Activated CD4-positive, alpha-beta memory T cell treated with anti-CD3 and anti-CD28 coated beads for 36 hours (primary cell): ENCODE data around the gene TBL1X. TPM values are rescaled to one million over a fixed set of nuclear protein-coding genes. Genes with fewer than 3 reads are reported as not detected.
A peak's percentile ranks its signal among the peaks of the same experiment; 100 is the strongest.

ENCODE experiments used
- CTCF ChIA-PET: fragments of 350-600 bp; sonication (Branson Sonifier 250); formaldehyde crosslinking; loops from one replicate; lab custom pipeline; 2021; ENCODE audit warnings: antibody characterized with exemption, inconsistent platforms; lab: Charles Lee
- POLR2A ChIA-PET: fragments of 350-600 bp; sonication (Branson Sonifier 250); formaldehyde crosslinking; loops from one replicate; lab custom pipeline; 2021; ENCODE audit warnings: antibody characterized with exemption; lab: Charles Lee
- DNase-seq: peaks from one replicate; pipeline ENCODE4 v3.0.0-alpha.2; 2020
- H3K27ac Mint-ChIP-seq: one replicate; pipeline ENCODE4 v1.8.0; 2021; ENCODE audit warnings: mixed read lengths
- H3K27me3 Mint-ChIP-seq: one replicate; pipeline ENCODE4 v1.8.0; 2021; ENCODE audit warnings: mixed read lengths
- H3K36me3 Mint-ChIP-seq: one replicate; pipeline ENCODE4 v1.8.0; 2021; ENCODE audit warnings: mixed read lengths
- H3K4me1 Mint-ChIP-seq: one replicate; pipeline ENCODE4 v1.8.0; 2021; ENCODE audit warnings: low read depth, mixed read lengths
- H3K4me3 Mint-ChIP-seq: one replicate; pipeline ENCODE4 v1.8.0; 2021; ENCODE audit warnings: mild to moderate bottlenecking, mixed read lengths
- H3K9me3 Mint-ChIP-seq: one replicate; pipeline ENCODE4 v1.8.0; 2021; ENCODE audit warnings: mixed read lengths
- intact Hi-C: fragments of 100-400 bp; cut with micrococcal nuclease; formaldehyde crosslinking; loops from one replicate; pipeline ENCODE4 v1.15.1; 2023
- total RNA-seq, 2 experiments: library from RNA; stranded (reverse); gene quantifications; one replicate each; pipeline ENCODE4 v1.2.3, GENCODE V29; 2021

TBL1X gene
- total RNA-seq, 2 experiments from 2014 or later = 21.1 to 23.5 TPM

DNA sequence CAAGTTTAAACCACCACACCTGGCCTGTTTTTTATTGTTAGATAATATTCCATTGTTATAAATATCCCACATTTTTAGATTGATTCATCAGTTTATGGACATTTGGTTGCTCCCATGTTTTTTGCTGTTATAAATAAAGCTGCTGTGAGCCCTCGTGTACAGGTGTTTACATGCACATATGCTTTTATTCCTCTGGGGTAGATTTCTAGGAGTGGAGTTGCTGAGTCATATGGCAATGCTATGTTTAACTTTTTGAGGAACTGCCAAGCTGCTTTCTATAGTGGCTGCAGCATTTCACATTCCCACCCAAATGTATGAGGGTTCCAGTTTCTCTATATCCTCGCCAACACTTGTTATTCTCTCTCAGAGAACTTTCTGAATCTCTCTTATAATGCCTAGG, 90.5 kb downstream of the TBL1X start:
- no peak for DNase-seq
- no peaks in the 10 kb centered on the region for H3K36me3 Mint-ChIP-seq
- no peak overlapping the region for H3K4me3 Mint-ChIP-seq
- intact Hi-C loops = no loop called here
- H3K27ac Mint-ChIP-seq = no peak overlapping the region
- no peaks in the 10 kb centered on the region for H3K9me3 Mint-ChIP-seq
- ChIA-PET CTCF (no interaction called here), POLR2A (no interaction called here)
- peaks cover 5% of the 10 kb centered on the region for H3K4me1 Mint-ChIP-seq
- H3K27me3 Mint-ChIP-seq = no peaks in the 10 kb centered on the region

DNA sequence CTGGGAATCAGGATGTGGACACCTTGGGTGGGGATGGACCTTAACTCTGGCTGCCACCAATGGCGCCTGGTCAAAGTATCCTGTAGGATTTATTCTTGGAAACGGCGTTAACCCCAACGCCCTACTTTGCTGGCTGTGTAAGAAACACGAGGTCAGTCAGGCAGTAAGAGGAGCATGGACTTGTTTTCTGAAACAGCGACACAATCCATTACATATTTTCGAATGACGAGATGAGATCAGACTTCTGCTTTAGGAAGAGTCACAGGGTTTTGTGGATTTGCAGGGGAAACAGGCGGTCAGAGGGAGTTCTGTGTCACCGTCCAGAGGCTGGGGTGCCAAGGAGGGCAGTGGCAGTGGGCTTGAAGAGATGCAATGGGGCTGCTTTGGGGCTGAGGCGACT, 92.2 kb downstream of the TBL1X start:
- CTCF ChIA-PET = no interaction called here
- no peak overlapping the region for H3K4me3 Mint-ChIP-seq
- H3K27ac Mint-ChIP-seq = no peak overlapping the region
- intact Hi-C loops = no loop called here
- no peak for DNase-seq
- POLR2A ChIA-PET = no interaction called here
- no peaks in the 10 kb centered on the region for H3K36me3 Mint-ChIP-seq
- no peaks in the 10 kb centered on the region for H3K9me3 Mint-ChIP-seq
- peaks cover 15% of the 10 kb centered on the region for H3K4me1 Mint-ChIP-seq
- no peaks in the 10 kb centered on the region for H3K27me3 Mint-ChIP-seq

DNA sequence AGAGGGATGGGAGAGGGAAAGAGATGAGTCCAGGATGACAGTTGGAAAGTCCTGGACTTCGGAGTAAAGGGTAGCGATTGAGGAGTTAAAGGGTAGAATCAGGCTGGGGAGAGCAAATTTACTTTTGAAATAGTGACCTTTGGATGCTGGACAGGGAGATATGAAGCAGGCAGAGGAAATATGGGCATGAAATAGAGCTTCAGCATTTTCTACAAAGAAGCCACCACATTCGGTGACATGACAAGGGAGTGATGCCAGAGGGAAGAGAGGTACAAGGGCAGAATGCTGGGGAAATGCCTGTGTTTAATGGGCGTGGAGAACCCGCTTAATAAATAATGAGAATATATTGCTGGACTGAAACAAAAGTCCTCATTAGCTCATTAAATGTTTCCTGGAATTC, 92.7 kb downstream of the TBL1X start:
- no peak overlapping the region for H3K4me3 Mint-ChIP-seq
- H3K9me3 Mint-ChIP-seq = no peaks in the 10 kb centered on the region
- POLR2A ChIA-PET = no interaction called here
- no peak overlapping the region for H3K27ac Mint-ChIP-seq
- no peaks in the 10 kb centered on the region for H3K27me3 Mint-ChIP-seq
- peaks cover 15% of the 10 kb centered on the region for H3K4me1 Mint-ChIP-seq
- CTCF ChIA-PET = no interaction called here
- H3K36me3 Mint-ChIP-seq = no peaks in the 10 kb centered on the region
- intact Hi-C loops = no loop called here
- no peak for DNase-seq

DNA sequence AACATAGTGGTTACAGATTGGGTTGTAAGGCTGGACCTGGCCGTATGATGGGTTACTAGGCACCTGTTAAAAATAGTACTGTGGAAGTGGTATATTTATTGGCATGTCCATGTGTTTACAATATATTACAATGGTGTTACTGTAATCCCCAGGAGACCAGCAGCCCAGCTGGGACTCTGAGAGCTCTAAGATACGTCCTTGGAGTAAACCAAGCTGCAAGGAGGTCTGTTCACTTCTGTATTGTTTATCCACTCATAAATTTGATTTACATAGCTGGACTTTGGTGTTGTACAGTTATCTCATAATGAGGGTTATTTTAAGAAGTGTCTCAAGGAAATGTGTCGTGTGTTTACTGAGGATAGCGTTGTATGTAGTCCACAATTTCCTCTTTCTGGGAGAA, 93.8 kb downstream of the TBL1X start:
- no peak overlapping the region for H3K4me3 Mint-ChIP-seq
- POLR2A ChIA-PET = no interaction called here
- H3K36me3 Mint-ChIP-seq = peaks cover 1% of the 10 kb centered on the region
- H3K9me3 Mint-ChIP-seq = no peaks in the 10 kb centered on the region
- CTCF ChIA-PET = no interaction called here
- H3K27me3 Mint-ChIP-seq = no peaks in the 10 kb centered on the region
- no peak overlapping the region for H3K27ac Mint-ChIP-seq
- no peak for DNase-seq
- peaks cover 15% of the 10 kb centered on the region for H3K4me1 Mint-ChIP-seq
- intact Hi-C loops = no loop called here

DNA sequence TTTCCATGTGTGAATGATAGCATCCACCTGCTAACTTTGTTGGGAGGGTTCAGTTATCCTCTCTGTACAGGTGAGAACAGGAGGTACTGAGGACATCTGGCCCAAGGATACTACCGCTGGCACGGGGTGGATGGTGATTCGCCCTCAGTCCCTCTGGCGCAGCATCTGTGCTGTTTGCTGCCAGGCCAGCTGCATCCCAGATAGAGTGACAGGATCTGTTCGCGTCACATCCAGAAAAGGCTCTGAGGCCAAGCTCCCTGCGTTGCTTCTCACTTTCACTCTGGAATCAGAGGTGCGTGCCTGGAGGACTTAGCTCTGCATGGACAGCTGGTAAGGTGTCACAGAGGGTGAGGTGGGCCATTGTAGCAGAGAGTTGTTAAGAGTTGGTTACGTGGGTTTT, 95.4 kb downstream of the TBL1X start:
- CTCF ChIA-PET = no interaction called here

DNA sequence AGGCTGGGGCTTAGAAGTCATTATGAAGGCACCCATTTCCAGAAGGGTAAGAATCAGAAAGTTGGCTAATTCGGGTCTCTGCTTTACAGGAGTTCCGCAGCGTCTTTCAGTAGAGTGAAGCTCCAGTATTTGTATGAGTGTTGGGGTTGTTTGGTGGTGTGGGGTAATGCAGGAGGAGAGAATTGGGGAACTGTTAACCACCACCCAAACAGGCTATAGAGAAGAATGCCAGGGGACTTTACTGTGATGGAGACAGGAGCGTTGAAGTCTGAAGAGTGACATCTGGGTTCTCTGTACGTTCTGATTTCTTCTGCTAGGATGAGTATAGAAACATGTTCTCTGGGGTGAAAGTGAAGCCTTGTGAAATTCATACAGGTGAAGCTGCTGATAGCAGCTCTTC, 96.3 kb downstream of the TBL1X start:
- H3K36me3 Mint-ChIP-seq = peaks cover 3% of the 10 kb centered on the region
- H3K4me1 Mint-ChIP-seq = peaks cover 18% of the 10 kb centered on the region
- intact Hi-C loops = no loop called here
- no peak overlapping the region for H3K4me3 Mint-ChIP-seq
- ChIA-PET CTCF (no interaction called here), POLR2A (no interaction called here)
- H3K9me3 Mint-ChIP-seq = no peaks in the 10 kb centered on the region
- DNase-seq = no peak
- H3K27me3 Mint-ChIP-seq = no peaks in the 10 kb centered on the region
- no peak overlapping the region for H3K27ac Mint-ChIP-seq

More for the DNA sequence above, 95.4 kb downstream of the TBL1X start:
- Mint-ChIP-seq H3K27me3 (no peaks in the 10 kb centered on the region), H3K4me3 (no peak overlapping the region), H3K36me3 (peaks cover 3% of the 10 kb centered on the region), H3K4me1 (peaks cover 15% of the 10 kb centered on the region), H3K27ac (no peak overlapping the region), H3K9me3 (no peaks in the 10 kb centered on the region)
- intact Hi-C loops = no loop called here
- POLR2A ChIA-PET = no interaction called here
- DNase-seq = no peak

DNA sequence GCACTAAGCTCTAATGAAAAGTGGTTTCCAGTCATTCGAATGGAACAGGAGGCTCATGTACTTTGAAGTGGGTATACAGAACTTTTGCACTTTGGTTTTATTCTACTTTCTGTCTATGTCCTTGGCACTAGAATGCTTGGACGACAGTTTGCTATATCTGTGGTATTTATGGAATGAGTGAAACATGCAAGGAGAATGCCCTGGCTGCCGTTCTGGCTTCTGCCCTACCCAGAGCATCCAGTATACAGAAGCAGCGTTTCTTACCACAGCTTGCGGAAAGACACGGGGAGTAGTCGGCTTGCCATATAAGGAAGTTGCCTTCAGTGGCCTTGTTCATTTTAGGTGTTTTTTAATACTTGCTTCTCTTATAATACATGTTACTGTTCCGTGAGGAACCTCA, 98.0 kb downstream of the TBL1X start:
- Mint-ChIP-seq H3K27me3 (no peaks in the 10 kb centered on the region), H3K27ac (no peak overlapping the region), H3K4me1 (peaks cover 25% of the 10 kb centered on the region), H3K9me3 (no peaks in the 10 kb centered on the region), H3K4me3 (no peak overlapping the region), H3K36me3 (peaks cover 3% of the 10 kb centered on the region)
- ChIA-PET POLR2A (no interaction called here), CTCF (no interaction called here)
- no peak for DNase-seq
- intact Hi-C loops = no loop called here

DNA sequence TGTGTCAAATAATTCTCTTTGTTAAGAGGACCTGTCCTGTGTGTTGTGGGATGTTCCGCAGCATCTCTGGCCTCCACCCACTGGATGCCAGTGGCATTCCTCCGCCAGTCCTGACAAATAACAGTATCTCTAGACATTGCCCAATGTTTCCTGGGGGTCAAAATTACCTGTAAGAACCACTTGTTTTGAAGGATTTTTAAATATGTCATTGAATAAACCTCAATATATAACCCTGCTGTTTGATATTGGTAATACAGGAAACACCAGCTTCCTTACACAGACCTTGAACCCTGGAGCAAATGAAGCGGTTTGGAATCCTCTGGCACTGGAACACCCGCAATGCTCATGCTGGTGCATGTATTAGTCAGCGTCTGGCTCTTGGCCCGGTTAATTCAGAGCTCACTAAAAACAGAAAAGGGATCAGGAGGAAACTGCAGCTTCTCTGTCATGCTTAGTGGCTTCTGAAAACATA, 101.3 kb downstream of the TBL1X start:
- DNase-seq = peak; percentile 35
- intact Hi-C loops = no loop called here
- Mint-ChIP-seq H3K4me1 (peaks cover 23% of the 10 kb centered on the region), H3K9me3 (no peaks in the 10 kb centered on the region), H3K27me3 (no peaks in the 10 kb centered on the region), H3K36me3 (peaks cover 3% of the 10 kb centered on the region), H3K4me3 (no peak overlapping the region), H3K27ac (no peak overlapping the region)
- ChIA-PET POLR2A (no interaction called here), CTCF (no interaction called here)

DNA sequence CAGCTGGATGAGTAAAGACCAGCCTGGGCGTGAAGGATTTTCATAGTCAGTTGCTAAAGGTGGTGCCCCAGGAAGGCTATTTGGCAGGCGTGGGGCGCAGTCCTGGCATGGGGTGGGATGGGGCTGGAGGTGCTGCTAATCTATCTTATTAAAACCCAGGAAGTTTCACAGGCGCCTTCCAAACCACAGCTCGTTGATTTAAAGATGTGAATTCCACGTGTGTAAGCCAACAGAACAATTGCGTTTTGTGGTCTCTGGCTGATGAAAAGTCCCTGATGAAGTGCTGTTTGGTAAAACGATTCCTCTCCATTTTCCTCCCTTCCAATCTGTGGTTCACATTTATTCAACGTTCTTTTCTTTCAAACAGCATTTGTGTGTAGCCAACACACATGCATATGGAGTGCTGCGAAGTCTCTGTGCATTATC, 105.0 kb downstream of the TBL1X start:
- H3K27ac Mint-ChIP-seq = no peak overlapping the region
- POLR2A ChIA-PET = no interaction called here
- intact Hi-C loops = no loop called here
- CTCF ChIA-PET = no interaction called here
- H3K36me3 Mint-ChIP-seq = no peaks in the 10 kb centered on the region
- H3K27me3 Mint-ChIP-seq = no peaks in the 10 kb centered on the region
- H3K4me1 Mint-ChIP-seq = peaks cover 31% of the 10 kb centered on the region
- no peak for DNase-seq
- H3K9me3 Mint-ChIP-seq = no peaks in the 10 kb centered on the region
- H3K4me3 Mint-ChIP-seq = no peak overlapping the region

DNA sequence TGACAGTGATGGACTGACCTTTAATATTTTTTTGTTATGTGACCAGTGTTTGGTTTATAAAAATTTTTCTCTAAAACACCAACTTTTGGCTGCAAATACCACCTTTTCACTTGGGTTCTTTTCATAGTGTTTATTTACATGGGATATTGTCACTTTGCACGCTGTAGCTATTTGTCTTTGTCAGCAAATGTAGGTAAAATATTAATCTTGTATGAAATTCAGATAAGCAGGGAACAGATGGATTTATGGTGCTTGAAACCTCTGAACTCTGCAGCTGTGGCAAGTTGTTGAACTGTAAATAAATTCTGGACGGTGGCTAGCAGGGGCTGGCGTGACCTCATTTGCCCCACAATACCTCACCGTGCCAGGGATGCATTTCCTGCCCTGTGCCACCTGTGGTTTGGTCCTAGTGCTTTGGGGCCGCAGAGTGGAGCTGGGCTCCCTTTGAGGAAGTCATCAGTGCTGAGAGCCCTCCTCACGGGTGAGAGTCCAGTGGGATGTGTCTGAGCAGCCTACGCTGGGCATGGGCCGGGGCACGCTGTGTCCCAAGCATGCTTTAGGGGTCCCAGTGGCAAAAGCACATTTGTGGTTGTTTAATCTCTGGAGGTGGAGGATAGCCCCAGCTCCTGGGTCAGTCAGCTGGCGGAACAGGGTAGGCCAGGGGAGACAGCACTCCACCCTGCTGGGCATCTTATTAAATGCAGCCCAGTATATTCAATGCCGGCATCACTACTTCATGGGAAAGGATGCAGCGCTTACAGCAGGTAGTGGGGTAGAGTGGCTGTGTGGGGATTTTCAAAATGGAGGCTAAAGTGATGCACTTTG, 108.6 kb downstream of the TBL1X start:
- Mint-ChIP-seq H3K27me3 (no peaks in the 10 kb centered on the region), H3K27ac (no peak overlapping the region), H3K4me3 (no peak overlapping the region), H3K9me3 (no peaks in the 10 kb centered on the region), H3K36me3 (no peaks in the 10 kb centered on the region), H3K4me1 (peaks cover 16% of the 10 kb centered on the region)
- intact Hi-C loops = no loop called here
- ChIA-PET POLR2A (no interaction called here), CTCF (no interaction called here)
- DNase-seq = no peak

DNA sequence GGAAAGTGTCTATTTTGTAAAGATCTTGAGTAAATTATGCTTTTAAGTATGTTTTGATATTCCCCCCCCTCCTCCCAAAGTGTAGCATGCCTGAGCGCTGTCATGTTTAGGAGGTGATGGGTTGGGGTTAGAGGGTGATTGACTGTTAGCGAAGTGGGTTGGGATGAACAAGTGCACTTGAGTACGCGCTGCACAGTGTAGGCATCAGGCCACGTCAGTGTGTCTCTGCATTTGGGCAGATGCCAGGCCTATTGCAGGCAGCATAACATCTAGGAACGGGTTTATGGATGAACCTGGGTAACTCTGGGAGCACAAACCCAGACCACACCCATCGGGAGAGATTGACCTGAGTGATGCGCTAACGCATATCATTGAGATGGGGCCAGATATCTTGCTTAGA, 111.2 kb downstream of the TBL1X start:
- Mint-ChIP-seq H3K27ac (no peak overlapping the region), H3K9me3 (no peaks in the 10 kb centered on the region), H3K36me3 (no peaks in the 10 kb centered on the region), H3K4me1 (peaks cover 17% of the 10 kb centered on the region), H3K4me3 (no peak overlapping the region), H3K27me3 (no peaks in the 10 kb centered on the region)
- no peak for DNase-seq
- ChIA-PET CTCF (no interaction called here), POLR2A (no interaction called here)
- intact Hi-C loops = no loop called here

DNA sequence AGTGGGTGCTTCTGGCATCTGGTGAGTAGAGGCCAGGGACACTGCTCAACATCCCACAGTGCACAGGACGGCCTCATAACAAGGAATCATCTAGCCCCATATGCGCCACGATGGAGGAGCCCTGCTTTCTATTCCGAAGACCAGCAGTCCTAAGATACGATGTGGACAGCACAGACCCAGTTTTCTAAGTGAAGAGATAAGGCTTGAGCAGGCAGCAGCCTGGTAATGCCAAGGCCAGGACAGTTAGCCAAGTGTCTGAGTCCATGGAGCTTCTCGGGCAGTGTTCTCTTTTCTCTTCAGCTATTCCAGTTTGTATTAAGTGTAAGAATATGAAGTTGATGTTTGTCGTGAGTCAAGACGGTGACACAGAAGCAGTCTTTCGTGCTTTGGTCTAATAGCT, 112.7 kb downstream of the TBL1X start:
- H3K27me3 Mint-ChIP-seq = no peaks in the 10 kb centered on the region
- no peak for DNase-seq
- H3K4me3 Mint-ChIP-seq = no peak overlapping the region
- peaks cover 8% of the 10 kb centered on the region for H3K4me1 Mint-ChIP-seq
- no peak overlapping the region for H3K27ac Mint-ChIP-seq
- H3K9me3 Mint-ChIP-seq = no peaks in the 10 kb centered on the region
- ChIA-PET CTCF (no interaction called here), POLR2A (no interaction called here)
- no peaks in the 10 kb centered on the region for H3K36me3 Mint-ChIP-seq
- intact Hi-C loops = no loop called here

DNA sequence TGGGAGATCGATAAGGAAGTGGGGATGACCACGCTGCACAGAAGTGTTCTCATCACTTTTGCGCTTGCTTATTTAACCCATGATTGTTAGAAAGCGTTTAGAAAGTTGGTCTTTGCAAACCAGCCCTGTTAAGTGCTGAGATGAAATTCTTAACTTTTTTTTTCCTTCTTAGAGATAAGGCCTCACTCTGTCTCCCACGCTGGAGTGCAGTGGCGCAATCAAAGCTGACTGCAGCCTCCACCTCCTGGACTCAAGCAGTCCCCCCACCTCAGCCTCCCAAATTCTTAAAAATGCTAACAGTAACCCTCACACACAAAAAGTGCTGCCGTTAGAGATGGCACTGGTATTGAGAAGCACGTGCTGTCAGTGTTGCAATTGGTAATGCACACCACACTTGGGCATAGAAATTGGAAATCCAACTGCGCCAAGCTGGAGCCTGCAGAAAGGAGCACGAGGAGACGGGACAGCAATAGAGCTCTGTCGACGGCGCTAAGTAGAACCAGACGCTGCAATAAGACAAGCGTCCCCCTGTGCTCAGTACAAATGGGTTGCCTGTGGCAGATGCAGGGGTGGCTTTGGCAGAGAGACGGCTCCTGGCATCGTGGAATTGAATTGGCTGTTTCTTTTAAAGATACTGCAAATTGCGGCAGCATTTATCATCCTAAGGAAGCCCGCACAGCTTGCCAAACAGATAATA, 113.4 kb downstream of the TBL1X start:
- Mint-ChIP-seq H3K27me3 (no peaks in the 10 kb centered on the region), H3K27ac (no peak overlapping the region), H3K36me3 (no peaks in the 10 kb centered on the region), H3K4me3 (no peak overlapping the region), H3K9me3 (no peaks in the 10 kb centered on the region), H3K4me1 (peaks cover 7% of the 10 kb centered on the region)
- CTCF ChIA-PET = no interaction called here
- POLR2A ChIA-PET = no interaction called here
- DNase-seq = no peak
- intact Hi-C loops = no loop called here
